ENCODE measurements around the gene NPL.

NPL gene

GRCh38 chr1:182778862-182779261, 10.7 kb upstream of the NPL start:
- no peak for DNase-seq (ENCODE audit: low spot score)

DNA sequence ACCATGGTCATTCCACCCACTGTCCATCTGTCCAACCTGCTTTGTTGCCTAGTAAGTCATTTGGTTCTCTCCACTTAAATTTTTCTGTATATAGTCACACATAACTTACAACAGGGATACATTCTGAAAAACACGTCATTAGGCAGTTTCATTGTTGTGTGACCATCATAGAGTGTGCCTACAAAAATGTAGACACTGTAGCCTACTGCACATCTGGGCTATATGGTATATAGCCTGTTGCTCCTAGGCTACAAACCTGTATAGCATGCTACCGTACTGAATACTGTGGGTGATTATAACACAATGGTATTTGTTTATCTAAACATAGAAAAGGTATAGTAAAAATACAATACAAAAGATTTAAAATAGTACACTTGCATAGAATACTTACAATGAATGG, 10.0 kb upstream of the NPL start:
- no peak for DNase-seq (ENCODE audit: low spot score)

- DNase-seq (ENCODE audit: low spot score), result peak; percentile 73
These were observed 7.6 kb upstream of the NPL start for GRCh38 chr1:182781841-182782586.

DNA sequence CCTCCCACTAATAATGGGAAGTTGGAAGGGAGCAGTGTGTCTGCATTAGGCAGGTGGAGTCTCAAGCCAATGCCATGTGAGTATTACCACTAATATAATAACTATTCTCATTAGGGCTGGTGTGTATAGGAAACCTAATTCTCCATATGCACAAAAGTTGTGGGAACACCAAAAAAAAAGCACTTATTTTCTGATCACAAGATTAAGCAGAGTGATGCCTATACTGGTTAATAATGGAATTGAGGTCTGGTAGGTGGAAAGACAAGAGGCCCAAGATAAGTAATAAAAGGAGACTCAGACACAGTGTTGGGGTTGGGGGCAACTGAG, 7.0 kb upstream of the NPL start:
- no peak for DNase-seq (ENCODE audit: low spot score)

- DNase-seq (ENCODE audit: low spot score), result no peak
These were observed 6.5 kb upstream of the NPL start for GRCh38 chr1:182783068-182783467.

- peak; percentile 59 for DNase-seq (ENCODE audit: low spot score)
These were observed 4.9 kb upstream of the NPL start for GRCh38 chr1:182784556-182785171.

DNA sequence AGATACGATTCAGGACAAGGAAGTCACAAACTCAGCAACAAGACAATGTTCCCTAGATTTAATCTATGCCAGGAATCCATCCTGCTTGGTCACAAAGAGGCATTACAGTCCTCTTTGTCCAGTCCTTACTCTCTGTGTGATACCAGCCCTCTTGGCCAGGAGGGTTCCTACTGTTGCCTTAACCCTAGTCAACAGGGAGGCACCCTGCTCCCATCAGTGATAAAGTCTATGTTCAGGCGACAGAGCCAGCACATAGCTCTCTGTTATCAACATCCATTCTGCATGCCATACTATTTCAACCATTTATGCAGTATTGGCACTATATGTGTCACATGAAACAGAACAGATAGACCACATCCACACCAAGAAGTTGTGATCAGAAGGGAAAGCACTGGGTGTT, 4.4 kb upstream of the NPL start:
- DNase-seq (ENCODE audit: low spot score), result no peak

GRCh38 chr1:182786223-182786994, 3.2 kb upstream of the NPL start:
- DNase-seq (ENCODE audit: low spot score), result peak; percentile 54

DNA sequence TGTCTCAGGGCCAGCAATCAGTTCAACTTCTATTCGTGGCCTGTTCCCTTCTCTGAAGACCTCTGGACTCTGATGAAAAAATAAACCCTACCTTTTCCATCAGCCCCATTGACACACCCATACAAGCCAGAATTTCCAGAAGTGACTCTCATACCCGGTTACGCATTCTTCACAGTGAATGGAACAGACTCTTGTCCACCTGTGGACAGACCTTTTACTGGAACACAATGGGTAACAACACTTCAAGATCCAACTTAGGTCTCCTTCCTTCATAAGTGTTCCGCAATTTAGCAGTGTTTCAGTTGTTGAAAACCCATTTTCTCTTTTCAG, 2.6 kb upstream of the NPL start:
- DNase-seq (ENCODE audit: low spot score), result no peak

- no peak for DNase-seq (ENCODE audit: low spot score)
These were observed 2.0 kb downstream of the NPL start for GRCh38 chr1:182791281-182792179.

DNA sequence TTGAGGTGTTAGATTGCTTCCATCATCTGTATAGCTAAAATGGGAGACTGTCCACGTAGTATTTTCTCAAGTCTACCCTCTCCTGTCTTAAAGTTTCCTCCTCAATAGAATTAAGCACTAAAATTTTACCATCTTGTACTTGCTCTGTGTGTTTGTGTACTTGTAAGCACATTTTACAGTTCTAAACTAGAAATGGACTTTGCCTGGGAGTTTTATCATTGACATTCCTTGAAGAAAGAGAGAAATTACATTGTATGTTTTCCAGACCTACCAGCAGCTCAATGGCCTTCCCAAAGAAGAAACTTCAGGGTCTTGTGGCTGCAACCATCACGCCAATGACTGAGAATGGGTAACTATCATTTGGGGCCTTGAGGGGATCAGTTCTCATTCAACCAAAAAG, 4.5 kb downstream of the NPL start:
- no peak for DNase-seq (ENCODE audit: low spot score)

GRCh38 chr1:182794676-182795201, 5.2 kb downstream of the NPL start:
- DNase-seq (ENCODE audit: low spot score), result no peak

DNA sequence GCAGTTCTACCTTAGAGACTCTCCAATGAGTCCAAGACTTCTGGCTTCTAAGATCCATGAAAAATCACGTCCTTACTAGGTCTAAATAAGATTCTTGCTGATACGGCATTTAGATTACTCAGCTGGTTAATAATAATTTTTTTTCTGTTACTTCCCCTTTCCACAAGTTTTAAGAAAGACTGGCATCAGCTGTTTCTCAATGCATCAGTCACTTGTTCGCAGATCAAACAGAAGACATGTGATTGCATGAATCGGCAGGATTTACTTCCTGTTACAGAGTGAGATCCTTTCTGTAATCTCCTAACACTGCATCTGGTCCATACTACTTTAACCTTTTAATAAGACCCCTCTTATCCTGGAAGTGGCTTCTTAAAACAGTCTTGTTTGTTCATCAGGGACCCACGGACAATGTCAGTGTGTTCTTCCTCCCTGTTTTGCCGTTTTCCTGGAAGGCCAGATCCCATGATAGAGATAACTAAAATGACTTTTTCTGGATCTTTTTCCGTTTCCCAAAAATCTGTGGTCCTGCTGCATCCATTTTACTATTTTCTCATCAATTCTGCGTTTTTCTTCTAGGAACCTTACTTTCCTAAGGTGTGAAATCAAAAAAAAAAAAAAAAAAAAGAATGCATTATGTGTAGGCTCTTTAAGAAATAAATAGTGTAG, 6.1 kb downstream of the NPL start:
- no peak for DNase-seq (ENCODE audit: low spot score)

DNA sequence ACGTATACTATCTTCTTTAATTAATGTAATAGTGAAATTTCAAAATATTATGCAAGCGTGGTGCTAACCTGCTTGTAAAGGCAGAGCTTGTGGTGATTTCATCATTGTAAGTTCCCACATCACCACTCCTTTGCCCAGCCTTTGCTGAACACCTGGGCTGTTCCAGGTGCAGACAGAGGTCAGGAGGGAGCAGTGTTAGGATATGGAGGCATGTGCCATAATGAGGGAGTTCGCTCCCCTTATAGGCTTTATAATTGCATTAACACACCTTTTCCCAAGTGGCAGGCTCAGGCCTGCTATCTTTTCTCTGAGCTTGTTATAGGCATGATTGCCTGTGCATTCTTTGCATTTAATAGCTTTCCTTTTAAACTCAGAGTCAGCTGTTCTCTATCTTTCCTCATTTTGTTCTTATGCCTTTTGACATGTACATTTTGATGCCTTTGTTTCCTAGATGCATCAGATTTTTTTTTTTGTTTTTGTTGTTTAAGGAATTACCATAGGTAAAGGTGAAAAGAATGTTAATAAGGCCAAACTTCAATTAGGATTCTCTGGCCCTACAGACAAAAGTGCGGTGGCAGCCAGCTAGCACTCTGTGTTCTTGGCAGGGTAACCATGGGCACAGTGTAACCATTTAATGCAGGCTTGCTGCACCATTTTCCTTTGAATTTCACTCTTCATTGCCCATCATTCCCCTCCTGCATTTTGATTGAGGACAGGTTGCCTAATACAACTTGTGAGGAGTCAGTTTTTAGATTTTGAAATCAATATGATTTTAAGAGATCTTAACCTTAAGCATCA, 12.6 kb downstream of the NPL start:
- DNase-seq (ENCODE audit: low spot score), result no peak

DNA sequence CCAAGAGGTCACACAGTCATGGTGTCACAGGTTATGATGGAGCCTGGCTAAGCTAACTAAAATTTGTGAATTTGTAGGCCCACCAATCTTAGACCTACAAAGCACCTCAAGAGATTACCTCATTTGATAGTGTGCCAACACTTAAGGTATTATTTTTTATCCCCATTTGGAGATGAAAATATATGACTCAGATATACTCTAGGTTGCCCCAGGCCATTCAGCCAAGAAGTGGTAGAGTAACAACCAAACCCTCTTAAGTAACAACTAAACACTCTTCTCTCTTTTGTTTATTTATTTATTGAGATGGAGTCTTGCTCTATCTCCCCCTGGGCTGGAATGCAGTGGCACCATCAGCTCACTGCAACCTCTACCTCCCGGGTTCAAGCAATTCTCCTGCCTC, 14.3 kb downstream of the NPL start:
- no peak for DNase-seq (ENCODE audit: low spot score)

DNA sequence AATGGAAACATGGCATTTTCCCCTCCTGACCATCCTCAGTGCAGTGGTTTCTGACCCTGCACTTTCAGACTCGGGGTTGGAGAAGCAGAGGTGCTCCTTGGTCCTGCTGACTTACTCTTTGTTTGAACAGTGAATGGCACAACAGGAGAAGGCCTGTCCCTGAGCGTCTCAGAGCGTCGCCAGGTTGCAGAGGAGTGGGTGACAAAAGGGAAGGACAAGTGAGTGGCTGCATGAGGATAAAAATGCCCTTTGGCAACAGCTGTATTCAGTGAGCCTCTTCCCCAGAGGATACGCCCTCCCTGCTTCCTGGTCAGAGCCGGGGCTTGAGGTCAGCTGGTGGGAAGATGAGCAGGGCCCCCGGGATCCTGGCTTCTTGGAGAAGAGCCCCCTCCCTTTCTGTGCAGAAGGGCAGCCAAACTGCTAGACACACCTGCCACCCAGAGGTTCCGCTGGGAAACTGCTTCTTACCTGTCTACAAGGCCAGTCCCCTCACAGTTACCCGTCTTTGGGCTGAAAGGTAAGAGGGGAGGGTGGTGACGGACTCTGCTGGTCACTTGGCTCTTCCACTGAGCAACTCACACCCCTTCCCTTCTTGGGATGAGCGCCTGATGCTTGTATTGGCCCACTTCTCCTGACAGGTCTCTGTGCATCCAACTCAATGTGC, 16.6 kb downstream of the NPL start:
- no peak for DNase-seq (ENCODE audit: low spot score)

DNA sequence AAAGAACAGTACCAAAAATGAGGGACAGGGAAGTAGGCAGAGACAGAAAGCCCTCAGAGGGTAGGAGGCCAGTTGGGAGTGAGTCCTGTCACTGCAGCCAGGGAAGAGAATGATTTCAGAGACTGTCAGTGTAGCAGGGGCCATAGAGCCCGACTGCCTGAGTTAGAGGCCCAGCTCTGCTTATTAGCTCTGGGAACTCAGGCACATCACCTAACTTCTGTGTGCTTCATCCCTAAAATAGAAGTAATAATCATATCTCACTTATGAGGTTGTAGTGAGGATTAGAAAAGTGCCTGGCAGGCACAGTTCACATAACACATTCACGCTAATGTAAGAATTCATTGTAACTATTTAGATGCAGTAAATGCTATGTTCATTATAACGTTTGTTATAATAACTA, 18.3 kb downstream of the NPL start:
- DNase-seq (ENCODE audit: low spot score), result no peak

DNA sequence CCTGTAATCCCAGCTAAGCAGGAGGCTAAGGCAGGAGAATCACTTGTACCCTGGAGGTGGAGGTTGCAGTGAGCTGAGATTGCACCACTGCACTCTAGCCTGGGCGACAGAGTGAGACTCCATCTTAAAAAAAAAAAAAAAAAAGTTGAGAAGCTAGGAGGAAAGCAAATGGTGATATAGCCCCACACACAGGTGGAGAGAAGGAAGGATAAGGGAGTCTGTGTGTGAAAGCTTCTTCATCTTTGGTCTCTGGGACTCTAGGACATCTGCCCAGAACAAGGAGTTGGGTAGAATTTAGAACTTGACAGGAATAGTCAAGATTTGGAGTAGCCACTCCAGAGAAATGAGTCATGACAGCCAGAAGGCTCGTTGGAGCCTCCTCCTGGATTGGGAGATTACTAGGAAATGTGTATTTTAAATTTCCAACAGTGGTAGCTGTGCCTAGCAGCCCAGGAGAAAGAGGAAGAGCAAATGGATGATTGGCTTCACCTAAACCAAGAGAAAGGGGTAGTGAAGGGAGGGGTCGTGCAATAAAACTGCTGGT, 19.9 kb downstream of the NPL start:
- no peak for DNase-seq (ENCODE audit: low spot score)

DNA sequence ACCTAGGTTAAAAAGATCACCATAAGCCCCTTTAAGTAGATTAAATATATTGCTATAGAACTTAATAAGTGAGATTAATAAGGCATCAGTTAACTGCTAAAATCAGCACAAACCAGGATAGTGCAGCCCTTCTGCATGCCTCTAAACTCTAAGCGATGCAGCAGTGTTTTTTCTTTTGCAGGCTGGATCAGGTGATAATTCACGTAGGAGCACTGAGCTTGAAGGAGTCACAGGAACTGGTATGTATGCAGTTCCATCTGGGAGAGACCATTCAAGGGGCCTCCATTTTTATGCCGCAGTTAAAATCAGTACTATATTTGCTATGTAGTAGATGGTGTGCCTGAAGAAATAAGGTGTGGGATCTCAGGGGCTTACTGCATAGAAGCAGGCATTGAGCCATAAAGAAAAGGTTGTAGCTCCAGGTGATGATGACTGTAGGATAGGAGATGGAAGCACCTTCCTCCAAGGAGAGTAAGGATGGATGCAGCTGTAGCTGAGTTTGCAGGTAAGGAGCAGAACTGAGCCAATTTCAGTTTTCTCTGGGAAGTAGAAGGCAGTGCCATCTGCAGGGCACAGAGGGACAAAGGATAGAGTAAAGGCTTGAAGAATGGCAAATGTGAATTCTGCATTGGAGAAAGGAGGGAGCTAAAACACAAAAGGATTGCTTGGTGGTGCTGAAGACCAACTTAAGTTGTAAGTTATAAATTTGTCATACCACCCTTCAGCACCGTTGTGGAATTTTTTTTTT, 22.6 kb downstream of the NPL start:
- DNase-seq (ENCODE audit: low spot score), result no peak
